ELF-1 (cell line): ENCODE data around the gene GGT1.

Experiments
- DNase-seq: peaks from one replicate; pipeline ENCODE4 v3.0.0-alpha.2; 2016; ENCODE audit warnings: low read depth, low spot score

Gene GGT1

DNA sequence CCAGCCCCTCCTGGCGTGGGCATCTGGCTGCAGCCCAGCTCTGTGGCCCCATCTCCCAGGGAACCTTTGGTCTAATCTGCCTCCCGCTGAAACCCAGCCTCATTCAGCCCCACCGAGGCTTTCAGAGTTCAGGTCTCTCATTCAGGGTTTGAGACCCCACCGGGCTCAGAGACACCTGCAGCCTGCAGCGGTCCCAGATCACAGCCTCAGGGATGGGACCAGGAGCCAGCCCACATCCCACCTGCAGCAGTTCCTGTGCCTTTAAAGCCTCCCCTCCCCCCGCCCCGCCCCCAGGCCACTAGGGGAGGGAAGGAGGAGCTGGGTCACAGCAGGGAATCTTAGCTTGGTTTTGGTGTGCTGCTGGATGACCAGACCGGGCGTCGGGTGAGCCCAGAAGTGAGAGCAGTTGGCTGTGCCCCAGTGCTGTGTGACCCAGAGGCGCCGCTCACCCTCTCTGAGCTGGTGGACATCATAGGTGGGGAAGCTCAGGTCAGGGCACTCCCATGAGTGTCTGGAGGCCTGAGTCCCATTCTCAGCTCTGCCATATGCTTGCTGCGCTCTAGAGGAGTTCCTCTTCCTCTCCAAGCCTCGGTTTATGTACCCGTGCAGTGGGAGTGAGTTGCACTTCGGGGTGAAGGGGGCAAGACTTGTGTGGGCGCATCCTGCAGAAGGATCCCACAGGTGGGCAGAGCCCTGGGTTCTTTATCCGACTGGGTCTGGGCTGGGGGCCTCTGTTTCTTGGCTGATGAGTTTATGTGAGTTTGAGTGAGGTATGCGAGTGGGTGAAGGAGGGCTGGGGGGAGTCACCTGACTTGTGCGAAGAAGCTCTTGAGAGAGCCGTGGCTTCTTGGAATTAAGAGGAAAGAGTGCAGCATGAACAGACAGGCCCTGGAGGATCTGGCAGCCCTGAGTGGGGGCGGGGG lies at the start of gene GGT1:
GGT1 (plus strand) TSS at position 347 of the 923 bp plus-strand sequence. CDS start 7,889 bp downstream, outside the sequence.
- DNase-seq, result peak; percentile 75

DNA sequence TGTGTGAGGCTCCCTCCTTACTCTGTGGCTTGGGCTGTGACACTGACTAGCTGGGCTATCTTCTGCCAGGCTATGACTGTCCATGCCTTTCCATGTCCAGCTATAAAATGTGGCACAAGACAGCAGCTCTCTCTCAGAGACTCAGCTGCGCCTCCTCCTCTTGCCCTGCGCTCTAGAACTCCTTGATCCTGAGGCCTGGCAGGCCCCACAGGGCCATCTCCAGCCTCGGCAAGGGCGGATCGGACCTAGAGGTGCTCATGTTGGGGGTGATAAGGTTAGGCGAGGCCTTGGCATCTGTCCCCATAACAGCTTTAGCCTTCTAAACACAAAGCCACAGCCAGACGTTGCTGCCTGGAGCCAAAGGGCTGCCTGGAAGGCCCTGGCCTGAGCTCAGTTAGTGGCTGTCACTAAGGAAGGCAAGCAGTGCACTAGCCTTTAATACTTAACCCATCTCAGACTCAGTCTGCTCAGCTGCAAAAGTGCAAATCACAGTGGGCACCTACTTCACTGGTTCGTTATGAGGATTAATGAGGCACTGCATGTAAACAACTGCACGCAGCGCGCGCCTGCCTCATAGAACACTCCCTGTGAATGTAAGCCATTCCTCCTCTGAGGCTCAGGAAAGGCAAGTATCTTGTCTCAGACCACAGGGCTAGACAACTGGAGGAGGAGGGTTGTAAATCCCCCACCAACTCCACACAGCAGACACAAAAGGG lies 49.2 kb upstream of the GGT1 start:
- DNase-seq, result no peak

DNA sequence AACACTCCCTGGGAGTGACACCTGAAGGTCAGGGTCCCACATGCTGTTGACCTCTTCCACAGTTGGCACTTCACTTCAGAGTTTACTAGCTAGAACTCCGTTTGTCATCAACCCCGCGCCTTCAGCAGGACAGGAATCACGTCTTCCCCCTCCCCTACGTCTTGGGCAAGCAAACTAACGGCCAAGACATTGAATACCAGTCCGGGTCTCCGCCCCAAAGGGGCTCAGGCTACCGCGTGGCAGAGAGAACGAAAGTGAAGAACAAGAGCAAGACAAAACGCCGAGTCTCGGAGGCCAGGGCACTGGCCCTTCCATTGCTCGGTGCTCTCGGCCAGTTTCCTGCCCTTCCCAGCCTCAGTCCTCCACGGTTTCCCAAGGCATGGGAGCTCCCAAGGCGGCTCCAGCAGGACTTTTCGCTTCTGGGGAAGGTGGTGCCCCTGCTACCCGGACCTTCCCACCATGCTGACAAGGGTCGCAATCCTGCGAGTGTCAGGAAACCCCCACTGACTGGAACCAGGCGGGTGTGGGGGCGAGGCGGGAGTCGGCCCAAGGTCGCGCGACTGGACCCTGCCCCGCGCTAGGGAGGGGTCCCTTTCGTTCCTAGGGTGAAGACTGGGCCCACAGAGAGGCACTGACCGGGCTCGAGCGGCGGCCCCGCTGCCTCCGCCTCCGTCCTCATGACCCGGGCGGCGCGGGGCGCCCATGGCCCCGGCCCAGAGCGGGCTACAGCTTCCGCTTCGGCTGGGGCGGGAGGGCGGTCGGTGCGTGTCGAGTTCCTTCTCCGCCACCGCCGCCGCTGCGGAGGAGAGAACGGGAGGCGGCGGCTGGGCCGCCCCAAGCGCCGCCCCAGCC lies 48.5 kb upstream of the GGT1 start, which contains the start of gene GUCD1:
GUCD1 (minus strand) TSS at position 826 of the 852 bp plus-strand sequence; CDS start at position 679, 147 bp downstream.
- no peak for DNase-seq

DNA sequence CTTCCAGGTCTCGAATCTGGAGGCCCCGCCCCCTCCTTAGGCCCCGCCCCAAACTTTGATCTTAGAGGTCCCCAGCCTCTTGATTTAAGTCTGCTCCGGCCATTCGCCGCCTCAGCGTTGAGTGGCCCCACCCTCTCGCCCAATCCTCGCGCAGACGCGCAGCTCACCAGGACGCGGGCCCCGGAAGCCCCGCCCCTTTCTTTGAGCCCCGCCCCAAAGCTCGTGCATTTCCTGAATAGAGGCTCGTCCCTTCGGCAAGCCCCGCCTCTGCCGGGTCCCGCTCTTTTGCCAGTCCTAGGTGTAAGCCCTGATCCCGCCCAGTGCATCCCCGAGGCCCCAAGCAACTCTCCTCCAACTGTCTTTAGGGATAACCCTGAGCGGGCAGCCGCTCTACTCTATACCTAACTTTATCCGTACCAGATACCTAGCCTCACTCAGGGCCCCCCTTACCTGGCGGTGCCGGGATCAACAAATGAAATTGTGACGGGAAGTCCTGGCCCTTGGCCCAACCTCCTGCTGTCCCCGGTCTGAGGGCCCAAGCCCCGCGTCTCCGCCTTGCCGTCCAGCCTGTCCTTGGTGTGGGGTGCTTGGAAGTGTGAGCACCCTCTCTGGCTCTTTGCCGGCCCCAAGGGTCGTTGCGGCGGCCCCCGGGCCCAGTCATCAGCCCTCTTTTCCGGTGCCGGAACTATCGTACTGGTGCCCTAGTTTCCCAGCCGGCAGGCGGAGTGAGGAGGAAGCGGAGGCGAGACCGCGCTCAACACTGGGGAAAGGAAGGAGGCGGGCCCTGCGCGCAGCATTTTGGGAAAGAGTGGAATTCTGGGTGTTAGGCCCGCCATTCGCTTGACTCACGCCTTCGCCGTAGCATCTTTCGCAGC lies 47.6 kb upstream of the GGT1 start, which contains the start of gene SNRPD3:
SNRPD3 (plus strand) TSS at position 835 of the 875 bp plus-strand sequence. CDS start 1,676 bp downstream, outside the sequence.
- peak; percentile 99 for DNase-seq

DNA sequence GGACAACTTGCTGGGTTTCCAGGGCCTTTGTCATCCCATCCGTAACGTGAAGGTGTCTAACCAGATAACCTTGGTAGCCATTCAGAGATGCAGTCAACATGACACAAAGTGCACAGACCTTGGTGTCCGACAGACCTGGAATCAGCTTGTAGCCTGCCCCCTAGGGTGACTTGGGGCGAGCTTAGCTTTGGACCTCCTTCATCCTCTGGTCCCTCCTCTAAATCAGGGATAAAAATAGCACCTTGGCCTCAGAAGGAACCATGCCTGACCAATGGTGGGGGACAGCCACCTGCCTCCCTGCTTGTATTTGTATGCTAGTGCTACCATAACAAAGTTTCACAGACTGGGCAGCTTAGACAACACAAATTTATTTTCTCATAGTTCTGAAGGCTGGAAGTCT lies 43.5 kb upstream of the GGT1 start:
- no peak for DNase-seq

DNA sequence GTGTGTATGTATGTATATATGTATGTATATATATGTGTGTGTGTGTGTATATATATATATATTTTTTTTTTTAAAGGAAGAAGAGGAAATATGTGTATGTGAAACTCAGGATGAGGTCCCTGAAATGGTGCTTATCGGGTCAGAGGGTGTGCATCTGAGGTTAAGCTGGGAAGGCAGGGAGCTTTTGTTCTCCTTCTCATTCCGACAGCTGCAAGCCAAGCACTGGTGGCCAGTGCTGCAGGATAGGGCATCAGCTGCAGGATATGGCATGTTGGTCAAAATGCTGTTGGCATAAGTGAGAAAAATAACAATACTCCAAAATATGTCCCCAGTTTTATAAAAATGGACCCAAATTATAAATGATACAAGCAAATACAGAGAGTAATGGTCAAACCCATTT lies 39.7 kb upstream of the GGT1 start:
- DNase-seq, result no peak

DNA sequence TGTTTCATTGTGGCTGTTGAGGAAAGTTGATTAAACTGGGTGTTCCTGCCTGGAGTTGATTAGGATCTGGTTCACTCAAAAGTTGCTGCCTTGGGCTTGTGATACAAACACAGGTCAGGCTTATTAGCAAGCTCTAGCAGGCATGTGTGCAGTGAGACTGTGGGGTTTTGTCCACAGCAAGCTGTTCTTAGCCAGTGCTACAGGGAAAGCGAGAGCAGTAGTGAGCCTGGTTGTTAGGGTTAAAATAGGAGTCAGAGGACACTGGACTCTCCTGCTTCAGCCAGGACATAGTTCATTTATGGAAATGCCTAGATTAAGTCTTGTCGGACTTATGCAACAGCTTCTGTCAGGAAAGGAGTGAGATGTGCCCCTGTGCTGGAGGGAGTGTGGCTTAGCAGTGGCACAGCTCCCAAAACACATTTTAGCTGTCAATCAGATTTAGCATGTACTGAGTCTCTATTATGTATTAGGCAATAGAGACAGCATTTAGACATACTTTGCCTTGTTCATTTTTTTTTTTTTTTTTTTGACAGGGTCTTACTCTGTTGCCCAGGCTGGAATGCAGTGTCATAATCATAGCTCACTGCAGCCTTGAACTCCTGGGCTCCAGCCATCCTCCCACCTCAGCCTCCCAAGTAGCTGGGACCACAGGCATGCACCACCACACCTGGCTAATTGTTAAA lies 38.5 kb upstream of the GGT1 start:
- no peak for DNase-seq

DNA sequence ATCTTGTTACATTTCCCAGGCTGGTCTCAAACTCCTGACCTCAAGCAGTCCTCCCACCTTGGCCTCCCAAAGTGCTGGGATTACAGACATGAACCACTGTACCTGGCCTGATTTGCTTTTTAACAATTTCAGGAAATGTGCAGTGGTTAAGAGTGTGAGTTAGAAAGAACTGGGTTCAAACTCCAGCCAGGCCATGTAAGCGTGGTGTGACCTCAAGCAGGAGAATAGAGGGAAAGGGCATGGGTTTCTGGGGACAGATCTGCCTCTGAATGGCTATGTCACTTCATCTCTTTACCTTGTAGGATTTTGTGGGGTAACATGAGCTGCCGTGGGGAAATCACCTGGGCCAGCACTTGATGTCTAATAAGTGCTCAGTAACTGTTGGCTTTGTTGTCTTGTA lies 37.9 kb upstream of the GGT1 start:
- no peak for DNase-seq

DNA sequence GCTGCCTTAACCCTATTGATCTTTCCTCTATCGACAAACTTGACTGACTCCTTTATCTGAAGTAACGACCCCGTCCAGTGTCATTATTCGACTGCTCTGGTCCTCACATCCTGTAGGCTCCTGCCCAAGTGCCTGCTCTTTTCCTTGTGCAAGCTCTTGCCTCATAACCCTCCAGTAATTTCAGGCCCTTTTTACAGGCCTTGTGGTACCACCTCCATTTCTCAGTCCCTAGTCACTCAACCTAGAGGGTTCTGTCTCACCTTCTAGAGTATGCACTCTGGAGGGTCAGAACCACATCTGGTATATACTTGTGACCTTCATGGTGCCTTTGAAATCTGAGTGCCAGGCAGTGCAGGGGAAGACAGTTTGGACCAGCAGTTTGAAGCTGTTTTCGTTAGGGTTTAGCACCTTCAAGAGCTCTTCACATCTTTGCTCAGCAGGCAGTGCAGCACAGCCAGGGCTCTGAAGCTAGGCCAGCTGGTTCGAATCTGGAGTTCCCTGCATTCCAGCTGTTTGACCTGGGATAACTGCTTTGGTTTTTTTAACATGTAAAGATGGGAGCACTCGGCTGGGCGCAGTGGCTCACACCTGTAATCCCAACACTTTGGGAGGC lies 36.0 kb upstream of the GGT1 start:
- no peak for DNase-seq

DNA sequence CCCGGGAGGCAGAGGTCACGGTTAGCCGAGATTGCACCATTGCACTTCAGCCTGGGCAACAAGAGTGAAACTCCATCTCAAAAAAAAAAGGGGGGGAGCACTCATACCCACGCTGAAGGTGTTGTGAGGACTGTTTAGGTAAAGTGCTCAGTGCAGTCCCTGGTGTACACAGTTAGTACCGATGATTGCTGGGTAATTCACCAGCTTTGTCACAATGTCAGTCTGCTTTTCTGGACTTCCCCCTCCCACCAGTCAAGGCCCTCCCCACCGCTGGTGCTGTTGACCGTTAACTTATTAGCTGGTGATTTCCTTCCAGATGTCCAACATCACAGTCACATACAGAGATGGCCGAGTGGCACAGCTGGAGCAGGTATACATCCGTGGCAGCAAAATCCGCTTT lies 35.3 kb upstream of the GGT1 start:
- DNase-seq, result no peak

DNA sequence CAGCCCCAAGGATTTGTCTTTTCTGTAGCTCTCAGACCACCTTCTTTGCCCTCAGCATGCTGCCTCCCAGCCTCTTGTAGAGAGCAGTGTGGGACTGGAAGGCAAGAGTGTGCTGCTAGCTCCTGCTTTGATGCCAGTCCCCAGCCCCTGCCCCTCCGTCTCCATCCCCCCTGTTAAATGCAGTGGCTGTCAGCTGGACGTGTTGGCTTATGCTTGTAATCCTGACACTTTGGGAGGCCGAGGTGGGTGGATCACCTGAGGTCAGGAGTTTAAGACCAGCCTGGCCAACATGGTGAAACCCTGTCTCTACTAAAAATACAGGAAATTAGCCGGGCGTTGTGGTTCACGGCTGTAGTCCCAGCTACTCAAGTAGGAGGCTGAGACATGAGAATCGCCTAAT lies 31.7 kb upstream of the GGT1 start:
- DNase-seq, result no peak

DNA sequence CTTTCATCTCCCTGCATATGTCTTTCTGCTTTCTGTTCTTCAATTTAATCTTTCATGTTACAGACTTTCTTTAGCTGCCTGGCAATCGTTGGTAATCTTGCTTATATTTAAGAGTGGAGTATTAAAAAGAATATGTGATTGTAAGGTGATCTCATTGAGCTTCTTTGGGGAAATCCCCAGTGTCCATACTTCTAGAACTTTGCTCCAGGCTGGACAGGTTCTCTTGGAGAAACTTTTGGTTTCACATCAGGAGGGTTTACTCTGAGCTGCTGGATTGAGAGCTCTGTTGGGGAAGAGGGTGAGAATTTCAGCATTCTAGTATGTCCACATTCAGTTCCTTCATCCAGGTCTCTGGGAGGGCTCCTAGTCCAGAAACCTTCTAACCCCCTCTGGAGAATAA lies 26.2 kb upstream of the GGT1 start:
- no peak for DNase-seq

DNA sequence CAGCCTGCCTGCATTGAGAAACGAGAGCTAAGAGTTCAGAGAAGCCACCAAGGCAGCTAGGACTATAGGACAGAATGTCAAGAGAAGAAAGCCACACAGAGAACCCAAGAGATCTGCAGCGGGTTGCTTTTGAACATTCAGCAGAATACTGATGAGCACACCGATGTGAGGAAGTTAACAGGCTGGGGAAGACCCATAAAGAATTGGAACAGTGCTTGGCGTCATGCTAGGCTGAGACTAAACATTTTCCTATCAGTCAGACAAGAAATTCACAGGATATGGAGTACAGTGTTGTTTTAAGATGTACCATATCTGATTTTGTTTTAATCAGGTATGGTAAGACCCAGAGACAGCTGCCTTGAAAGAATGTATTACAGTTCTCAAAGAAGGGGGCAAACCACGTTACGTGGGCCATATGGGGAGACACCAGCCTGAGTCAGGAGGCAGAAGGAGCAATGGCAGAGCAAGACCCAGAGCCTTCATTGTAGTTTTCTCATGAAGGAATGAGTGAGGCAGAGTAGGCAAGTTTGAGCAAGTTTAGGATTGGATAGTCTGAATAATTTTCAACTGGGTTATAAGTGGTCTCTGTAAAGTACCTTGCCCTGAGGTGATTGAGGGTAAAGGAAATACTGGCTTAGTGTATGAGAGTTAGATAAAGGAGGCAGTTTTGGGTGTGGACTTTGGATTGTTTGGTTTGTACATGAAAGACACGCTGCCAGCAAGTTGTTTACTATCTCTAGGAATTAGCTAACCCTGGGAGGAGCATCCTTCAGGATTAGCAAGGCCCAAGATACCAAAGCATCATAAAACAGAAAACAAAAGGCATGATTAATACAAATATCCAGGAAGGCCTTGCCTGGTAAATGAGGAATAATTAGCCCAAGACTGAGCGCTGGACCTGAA lies 24.4 kb upstream of the GGT1 start:
- DNase-seq, result peak; percentile 10

DNA sequence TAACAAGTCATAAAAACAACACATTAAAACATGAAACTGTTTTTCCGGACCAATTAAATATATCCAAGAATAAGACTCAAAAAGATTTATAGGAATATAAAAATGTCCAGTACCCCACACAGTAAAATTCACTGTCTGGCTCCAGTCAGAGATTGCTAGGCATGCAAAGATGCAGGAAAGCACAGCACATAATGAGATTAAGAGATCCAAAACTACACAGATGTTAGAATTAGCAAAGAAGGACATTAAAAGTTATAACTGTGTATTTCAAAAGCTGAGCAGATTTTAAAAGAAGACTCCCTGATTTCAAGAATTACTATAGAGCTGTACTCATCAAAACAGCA lies 23.8 kb upstream of the GGT1 start:
- DNase-seq, result no peak

DNA sequence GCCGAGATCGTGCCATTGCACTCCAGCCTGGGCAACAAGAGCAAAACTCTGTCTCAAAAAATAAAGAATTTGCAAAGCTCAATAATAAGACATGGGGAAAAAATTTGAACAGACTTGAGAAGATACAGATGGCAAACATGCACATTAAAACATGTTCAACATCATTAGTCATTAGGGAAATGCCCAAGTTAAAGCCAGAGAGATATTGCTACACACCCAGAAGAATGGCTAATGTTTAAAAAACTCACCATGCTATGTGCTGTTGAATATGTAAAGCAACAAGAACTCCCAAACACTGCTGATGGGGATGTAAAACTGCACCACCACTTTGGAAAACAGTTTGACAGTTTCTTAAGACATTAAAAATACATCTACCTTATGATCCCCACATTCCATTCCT lies 22.7 kb upstream of the GGT1 start:
- DNase-seq, result no peak

DNA sequence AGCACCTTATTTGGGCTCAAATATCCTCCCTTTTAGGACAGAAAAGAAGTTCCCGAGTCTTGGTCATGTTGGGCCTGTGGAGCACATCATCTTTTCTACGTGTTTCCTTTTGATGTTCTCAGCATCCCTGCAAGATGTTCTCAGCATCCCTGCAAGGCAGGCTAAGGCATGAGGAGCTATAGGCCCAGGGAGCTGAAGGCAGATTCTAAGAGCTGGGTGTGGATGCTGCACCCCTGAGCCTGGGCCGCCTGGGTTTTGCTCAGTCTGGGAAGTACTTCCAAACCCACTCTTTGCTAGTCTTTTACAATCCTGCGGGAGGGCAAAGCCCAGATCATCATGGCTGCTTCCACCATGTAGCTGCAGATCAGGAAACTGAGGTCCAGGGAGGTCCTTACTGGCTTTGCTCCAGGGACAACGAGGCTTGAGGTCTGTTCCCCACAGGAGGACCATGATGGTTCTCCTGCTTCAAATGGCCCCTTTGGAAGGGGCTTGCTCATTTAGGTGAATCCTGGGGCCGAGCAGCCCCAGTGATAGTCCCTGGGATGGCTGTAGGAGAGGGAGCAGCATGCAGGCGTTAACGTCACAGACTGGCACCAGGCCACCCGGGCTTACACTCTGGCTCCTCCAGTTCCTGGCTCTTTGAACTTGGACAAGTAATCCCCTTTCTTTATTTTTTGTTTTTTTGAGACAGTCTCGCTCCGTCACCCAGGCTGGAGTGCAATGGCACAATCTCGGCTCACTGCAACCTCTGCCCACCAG lies 20.8 kb upstream of the GGT1 start:
- DNase-seq, result no peak

DNA sequence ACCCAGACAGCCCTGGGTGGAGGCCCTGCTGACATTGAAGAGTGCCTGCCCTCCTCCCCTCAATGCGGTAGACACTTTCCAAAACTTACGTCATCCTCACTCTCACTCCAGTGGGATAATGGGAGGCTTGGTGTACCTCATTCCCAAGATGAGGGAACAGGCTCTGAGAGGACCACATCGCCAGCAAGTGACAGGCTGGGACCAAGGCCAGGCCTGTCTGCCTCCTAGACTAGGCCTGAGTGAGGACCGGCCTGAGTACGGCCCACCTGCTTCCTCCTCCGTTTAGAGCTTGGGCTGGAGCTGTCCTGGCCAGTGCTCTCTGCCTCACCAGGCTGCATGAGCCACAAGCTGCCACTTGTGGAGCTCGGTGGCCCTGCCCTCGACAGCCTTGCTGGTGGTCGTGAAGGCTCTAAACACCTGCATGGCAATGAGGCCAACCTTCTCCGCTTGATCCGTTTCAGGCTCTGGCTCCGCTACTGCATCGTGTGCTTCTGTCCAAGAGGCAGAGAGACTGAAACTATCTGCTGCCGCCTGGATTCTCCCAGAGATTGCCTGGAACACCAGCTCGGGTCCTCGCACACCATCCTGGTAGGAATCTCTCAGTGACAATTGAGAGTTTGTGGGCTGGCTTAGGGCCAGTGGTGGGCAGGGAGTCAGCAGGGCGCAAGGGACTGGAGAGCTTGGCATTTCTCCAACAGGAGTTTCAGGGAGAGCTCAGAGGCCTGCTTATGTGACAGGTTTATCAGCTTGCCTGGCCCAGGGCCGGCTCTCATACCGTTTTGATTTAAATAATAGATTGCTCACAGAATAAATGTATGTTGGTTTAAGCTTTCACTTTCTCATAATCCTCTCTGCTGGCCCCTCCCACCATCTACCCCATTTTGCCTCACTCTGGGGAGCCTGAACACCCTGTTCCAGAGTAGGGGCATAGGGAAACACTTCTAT lies 19.5 kb upstream of the GGT1 start:
- DNase-seq, result no peak
